ENCODE results near the gene ANKRD1.
"Not testable (repeated sequence)": the region's sequence is repeated elsewhere in the genome, so short reads cannot be mapped to it uniquely, and the experiment has no call there.

ANKRD1 gene

GRCh38 chr10:90920986-90921666 is at the start of gene ANKRD1:
ANKRD1 (minus strand) TSS chr10:90921087; CDS start chr10:90921027, 60 bp downstream.
- DNase-seq (ENCODE audit: insufficient read length, low spot score) (no peak), FAIRE-seq (no peak)

DNA sequence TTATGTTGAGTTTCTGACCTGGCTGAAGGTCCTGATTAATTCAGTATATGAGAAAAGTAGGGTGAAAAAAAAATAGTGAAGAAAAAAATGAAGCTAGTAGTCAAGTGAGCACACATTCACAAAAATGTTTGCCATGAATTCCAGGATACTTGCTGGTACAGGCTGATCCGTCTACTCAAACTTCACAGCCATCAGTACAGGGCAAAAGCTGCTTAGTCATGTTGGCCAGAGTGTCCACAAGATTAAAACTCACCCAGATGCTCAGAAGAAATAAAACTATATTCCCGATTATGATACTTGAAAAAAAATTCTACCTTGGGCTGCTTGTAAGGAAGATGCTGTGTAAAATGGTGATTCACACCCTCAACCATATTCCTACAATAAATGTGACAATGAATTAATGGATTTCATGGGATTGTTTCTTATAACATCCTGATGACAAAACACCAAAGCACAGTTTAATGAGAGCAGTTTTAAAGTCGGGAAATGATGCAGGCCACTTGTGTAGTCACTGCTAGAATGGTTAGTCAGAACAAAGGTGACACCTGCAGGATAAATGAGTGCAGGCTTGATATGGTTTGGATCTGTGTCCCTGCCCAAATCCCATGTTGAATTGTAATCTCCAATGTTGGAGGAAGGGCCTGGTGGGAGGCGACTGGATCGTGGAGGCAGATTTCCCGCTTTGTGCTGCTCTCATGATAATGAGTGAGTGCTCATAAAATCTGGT is 49.2 kb upstream of the ANKRD1 start:
- FAIRE-seq = no peak
- DNase-seq (ENCODE audit: insufficient read length, low spot score) = no peak

DNA sequence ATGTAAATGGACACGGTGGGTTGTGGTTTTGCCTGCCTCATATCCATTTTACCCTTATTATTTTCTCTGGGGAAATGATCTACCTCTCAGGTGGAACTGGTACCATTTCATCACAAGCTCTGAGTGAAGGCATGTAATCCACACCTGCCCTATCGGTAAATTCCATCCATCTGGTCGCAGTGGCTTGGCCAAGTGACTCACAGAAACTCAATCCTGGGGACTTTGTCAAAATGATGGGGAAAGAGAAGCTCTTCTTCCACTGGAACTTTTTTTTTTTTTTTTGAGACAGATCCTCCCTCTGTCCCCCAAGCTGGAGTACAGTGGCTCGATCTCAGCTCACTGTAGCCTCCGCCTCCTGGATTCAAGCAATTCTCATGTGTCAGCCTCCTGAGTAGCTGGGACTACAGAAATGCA is 48.2 kb upstream of the ANKRD1 start:
- FAIRE-seq (no peak), DNase-seq (ENCODE audit: insufficient read length, low spot score) (no peak)

DNA sequence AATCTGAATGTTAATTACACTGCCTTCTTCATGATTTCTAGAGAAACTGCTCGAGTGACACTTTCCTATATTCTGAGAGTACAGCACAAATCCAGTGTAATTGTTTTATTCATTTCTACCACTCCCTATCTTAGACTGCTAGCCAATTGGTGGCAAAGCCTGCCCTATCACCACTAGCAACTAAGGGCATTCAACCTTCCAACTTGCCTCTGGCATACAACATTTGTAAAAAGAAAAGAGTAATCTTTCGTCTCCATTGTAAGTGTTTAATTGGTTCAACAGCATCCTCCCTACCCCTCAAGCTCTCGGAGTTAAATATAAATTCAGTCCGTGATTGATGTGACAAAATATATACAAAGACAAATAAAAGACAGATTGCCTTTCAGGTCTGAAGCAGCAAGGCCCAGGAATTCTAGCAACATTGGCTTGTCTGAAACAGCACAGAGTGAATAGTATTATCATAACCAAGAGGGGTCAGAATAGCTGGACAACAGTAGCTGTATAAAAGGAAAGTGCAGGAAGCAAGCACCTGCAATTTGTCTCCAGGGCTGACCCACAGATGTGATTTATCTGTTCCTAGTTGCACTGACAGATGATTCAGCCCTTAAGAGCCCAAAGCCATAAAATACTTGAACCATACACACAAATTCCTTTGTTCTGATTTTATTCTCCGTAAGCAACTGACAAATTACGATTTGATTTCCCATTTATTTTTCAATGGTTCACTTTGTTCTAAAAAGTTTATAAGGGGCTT is 47.6 kb upstream of the ANKRD1 start:
- FAIRE-seq = no peak

DNA sequence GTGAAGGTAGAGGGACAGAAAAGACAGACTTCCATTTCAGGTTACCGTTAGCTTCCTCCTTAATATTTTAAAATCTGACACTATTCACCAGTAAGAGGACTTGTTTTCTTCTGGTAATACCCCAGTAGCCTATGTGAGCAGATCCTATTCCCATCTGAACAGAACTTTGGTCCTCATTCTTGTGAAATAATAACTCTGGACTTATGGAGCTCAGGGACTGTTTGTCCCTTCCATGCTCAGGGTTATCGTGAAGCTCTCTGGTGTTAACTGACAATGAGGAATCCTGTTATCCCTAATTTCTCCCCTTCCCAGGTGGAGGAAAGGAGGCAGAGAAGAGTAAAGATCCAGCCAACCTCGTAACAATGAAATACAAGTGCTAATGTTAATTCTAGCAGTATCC is 47.0 kb upstream of the ANKRD1 start:
- DNase-seq (ENCODE audit: insufficient read length, low spot score) = no peak
- no peak for FAIRE-seq

More for the DNA sequence above, 47.6 kb upstream of the ANKRD1 start:
- no peak for DNase-seq (ENCODE audit: insufficient read length, low spot score)

DNA sequence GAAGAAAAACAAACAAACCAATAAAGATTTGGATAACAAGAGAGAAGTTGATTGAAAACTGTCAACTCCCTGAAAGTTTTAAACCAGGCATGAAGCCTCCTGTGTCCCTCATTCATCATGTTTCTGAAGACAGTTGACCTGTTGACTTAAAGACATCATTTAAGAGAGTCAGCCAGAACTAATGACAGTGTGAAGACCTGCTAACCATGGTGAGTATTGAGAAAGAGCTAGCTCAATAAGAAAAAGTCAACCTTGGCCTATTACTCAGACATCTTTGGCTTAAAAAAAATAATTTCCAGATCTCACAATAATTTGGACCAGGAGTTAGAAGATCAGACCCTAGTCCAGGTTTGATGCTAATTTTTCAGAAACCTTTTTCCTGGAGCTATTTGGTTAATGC is 45.3 kb upstream of the ANKRD1 start:
- FAIRE-seq (no peak), DNase-seq (ENCODE audit: insufficient read length, low spot score) (no peak)

- FAIRE-seq (no peak), DNase-seq (ENCODE audit: insufficient read length, low spot score) (no peak)
Measured at GRCh38 chr10:90965720-90966119, 44.8 kb upstream of the ANKRD1 start.

- DNase-seq (ENCODE audit: insufficient read length, low spot score) = no peak
Measured at GRCh38 chr10:90964781-90965465, 44.0 kb upstream of the ANKRD1 start.

DNA sequence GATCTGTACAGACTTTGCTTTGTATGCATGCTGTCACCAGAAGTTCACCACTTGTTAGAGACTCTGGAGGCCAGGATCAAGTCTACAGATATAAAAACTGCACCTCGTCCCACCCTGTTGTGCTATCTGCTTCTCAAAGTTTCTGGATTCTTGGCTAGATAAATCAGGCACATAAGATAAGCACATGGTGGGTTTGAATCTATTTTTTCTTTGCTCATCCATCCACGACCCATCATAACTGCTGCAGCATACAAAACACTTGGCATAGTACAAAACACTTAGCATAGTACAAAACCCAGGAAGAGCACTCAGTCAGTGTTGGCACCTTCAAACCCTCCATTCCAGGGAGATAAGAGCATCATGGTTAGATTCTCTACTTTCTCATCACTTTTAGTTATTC is 42.4 kb upstream of the ANKRD1 start:
- DNase-seq (ENCODE audit: insufficient read length, low spot score) (no peak), FAIRE-seq (no peak)

More at GRCh38 chr10:90964781-90965465, 44.0 kb upstream of the ANKRD1 start:
- no peak for FAIRE-seq

GRCh38 chr10:90960355-90960814 is 39.5 kb upstream of the ANKRD1 start:
- FAIRE-seq = no peak
- no peak for DNase-seq (ENCODE audit: insufficient read length, low spot score)

DNA sequence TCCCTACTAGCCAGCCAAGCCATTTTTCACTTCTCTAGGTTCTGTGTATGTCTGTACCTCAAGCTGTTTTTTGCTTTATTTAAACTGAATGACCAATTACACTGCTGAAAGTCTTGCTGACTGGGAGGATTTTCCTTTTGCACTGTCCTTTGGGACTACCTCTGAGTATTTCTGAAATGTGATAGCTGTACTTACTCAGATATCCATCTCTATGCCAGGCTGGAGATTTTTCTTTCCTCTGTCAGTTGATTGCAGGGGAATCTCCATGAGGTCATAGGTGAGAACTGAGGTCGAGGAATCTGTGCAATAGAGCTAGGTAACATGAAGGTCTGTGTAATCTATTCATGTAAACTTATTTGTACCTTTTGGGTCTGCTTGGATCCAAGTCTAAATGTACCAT is 38.9 kb upstream of the ANKRD1 start:
- FAIRE-seq = no peak
- DNase-seq (ENCODE audit: insufficient read length, low spot score) = no peak

DNA sequence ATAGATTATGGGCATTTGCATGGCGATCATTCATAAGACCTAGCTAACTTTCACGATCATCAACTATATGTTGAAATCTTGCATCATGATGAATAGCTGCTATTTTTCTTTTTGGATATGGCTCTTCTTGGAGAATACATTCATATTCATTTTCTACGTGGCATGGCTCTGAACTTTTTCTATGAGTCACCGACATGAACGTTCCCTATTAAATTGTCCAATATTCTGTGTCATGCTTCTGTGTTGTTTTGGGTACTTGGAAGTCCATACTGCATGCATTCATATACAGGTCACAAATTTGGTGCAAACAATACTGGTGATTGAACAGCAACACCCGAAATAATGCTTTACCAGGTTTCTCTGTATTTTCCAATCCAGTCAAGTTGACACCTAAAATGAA is 37.9 kb upstream of the ANKRD1 start:
- FAIRE-seq (no peak), DNase-seq (ENCODE audit: insufficient read length, low spot score) (no peak)

DNA sequence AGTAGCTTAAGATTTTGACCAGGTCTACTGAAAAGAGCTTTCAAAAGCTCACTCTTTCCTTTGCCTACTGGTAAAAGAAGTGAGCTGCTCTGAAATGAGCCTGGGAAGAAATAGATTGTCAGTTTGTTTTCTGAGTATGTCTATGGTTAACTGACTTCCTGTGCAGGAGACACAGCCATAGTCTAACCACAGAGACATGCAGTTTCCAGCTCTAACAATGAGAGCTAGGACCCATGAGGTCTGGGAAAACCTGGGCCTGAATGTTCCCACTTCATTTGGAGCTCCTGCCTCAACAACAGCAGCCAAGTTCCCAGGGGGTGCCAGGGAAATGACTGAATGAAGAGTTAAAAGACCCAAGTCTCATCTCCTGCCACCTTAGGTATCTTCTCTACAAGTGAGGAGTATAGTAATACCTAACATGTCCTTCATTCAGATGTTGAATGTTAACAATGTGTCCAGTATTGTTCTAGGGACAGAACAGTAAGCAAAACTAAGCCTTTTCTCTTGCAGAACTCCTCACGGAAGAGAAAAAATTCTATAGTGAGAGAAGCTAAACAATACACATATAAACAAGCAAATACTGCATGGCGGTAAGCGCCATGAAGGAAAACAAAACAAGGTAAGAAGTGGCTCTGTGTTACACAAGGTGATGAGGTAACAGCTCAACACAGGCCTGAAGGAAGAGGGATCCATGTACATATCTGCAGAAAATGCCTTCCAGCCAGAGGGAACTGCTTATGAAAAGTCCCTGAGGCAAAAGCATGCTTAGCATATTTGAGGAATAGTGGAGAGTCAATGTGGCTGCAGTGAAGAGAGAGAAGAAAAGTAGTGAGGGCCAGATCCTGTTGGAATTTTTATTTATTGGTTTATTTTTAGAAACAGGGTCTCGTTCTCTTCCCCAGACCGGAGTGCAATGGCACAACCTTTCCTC is 26.4 kb upstream of the ANKRD1 start:
- peak; percentile 28 for FAIRE-seq

DNA sequence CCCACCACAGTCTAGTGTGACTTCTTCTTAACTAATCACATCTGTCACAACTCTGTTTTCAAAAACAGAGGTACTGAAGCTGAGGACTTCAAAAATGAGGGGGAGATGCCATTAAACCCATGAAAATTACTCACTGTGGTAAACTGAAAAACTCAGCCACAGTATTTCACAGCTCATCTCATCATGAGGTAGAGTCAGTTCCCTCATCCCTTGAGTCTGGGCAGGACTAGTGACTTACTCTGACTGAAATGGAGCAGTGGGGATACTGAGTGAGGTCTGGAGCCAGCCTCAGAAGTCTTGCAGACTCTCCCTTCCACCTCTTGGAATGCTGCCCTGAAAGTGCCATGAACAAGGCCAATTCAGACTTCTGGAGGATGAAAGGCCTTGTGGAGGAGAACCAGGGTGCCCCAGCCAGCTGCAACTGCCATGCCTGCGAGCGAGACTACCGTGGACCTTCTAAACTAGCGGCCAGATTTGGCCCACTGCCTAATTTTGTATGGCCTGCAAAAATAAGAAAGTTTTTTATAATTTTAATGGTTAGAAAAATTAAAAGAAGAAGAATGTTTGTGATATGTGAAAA is 24.7 kb upstream of the ANKRD1 start:
- FAIRE-seq = no peak

More for the DNA sequence above, 26.4 kb upstream of the ANKRD1 start:
- no peak for DNase-seq (ENCODE audit: insufficient read length, low spot score)

DNA sequence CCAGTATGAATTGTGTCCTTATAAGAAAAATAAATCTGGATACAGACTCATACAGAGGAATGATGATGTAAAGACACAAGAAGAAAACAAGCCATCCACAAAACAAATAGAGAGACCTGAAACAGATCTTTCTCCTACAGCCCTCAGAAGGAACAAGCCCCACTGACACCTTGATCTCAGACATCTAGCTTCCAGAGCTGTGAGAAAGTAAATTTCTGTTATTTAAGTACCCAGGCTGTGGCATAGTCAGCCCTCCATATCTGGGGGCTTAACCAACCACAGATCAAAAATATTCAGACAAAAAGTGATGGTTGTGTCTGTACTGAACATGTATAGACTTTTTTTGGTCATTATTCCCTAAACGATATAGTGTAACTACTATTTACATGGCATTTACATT is 23.9 kb upstream of the ANKRD1 start:
- FAIRE-seq (no peak), DNase-seq (ENCODE audit: insufficient read length, low spot score) (no peak)

More for the DNA sequence above, 24.7 kb upstream of the ANKRD1 start:
- no peak for DNase-seq (ENCODE audit: insufficient read length, low spot score)

DNA sequence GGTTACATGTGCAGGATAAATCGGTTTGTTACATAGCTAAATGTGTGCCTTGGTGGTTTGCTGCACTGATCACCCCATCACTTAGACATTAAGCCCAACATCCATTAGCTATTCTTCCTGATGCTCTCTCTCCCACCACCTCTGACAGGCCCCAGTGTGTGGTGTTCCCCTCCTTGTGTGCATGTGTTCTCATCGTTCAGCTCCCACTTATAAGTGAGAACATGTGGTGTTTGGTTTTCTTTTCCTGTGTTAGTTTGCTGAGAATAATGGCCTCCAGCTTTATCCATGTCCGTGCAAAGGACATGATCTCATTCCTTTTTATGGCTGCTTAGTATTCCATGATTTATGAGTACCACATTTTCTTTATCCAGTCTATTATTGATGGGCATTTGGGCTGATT is 22.1 kb upstream of the ANKRD1 start:
- not testable (repeated sequence) for FAIRE-seq; DNase-seq (ENCODE audit: insufficient read length, low spot score)

GRCh38 chr10:90939648-90940047 is 18.8 kb upstream of the ANKRD1 start:
- FAIRE-seq (no peak), DNase-seq (ENCODE audit: insufficient read length, low spot score) (no peak)

DNA sequence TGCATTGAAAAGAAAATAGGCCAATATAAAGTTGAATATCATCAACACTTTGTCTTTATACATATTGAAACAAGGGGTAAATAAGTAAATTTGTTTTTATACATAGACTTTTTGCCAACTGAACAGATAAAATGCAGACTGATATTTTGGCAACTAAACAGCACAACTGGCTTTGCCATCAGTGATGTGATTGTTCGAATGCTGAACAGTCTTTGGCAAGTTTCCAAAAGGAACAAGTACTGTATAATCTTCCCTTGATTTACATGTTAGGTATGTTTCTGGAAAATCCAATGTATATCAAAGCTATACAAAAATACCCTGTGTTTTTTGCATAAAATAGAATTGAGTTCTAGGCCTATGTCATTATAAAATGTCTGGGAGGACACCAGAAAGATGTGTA is 18.2 kb upstream of the ANKRD1 start:
- no peak for DNase-seq (ENCODE audit: insufficient read length, low spot score)
- no peak for FAIRE-seq

GRCh38 chr10:90937645-90938258 is 16.9 kb upstream of the ANKRD1 start:
- no peak for FAIRE-seq
- DNase-seq (ENCODE audit: insufficient read length, low spot score) = no peak
